Activated naive CD4-positive, alpha-beta T cell treated with anti-CD3 and anti-CD28 coated beads for 36 hours (primary cell): ENCODE data around the gene IRS2. TPM values are rescaled to one million over a fixed set of nuclear protein-coding genes. Genes with fewer than 3 reads are reported as not detected.

Source experiments
- CTCF ChIA-PET: fragments of 350-600 bp; sonication (Branson Sonifier 250); formaldehyde crosslinking; loops from one replicate; lab custom pipeline; 2021; ENCODE audit warnings: antibody characterized with exemption; lab: Charles Lee
- DNase-seq: peaks from one replicate; pipeline ENCODE4 v3.0.0-alpha.2; 2020
- H3K27ac Mint-ChIP-seq: one replicate; pipeline ENCODE4 v1.8.0; 2021; ENCODE audit warnings: mild to moderate bottlenecking, mixed read lengths
- H3K27me3 Mint-ChIP-seq: one replicate; pipeline ENCODE4 v1.8.0; 2021; ENCODE audit warnings: low read depth, mixed read lengths
- H3K36me3 Mint-ChIP-seq: one replicate; pipeline ENCODE4 v1.8.0; 2021; ENCODE audit warnings: low read depth, mixed read lengths
- H3K4me1 Mint-ChIP-seq: one replicate; pipeline ENCODE4 v1.8.0; 2021; ENCODE audit warnings: low read depth, mixed read lengths
- H3K4me3 Mint-ChIP-seq: one replicate; pipeline ENCODE4 v1.8.0; 2021; ENCODE audit warnings: mild to moderate bottlenecking, moderate library complexity, mixed read lengths
- H3K9me3 Mint-ChIP-seq: one replicate; pipeline ENCODE4 v1.8.0; 2021; ENCODE audit warnings: mixed read lengths
- intact Hi-C: fragments of 100-400 bp; cut with micrococcal nuclease; formaldehyde crosslinking; loops from one replicate; pipeline ENCODE4 v1.15.1; 2023
- total RNA-seq, 2 experiments: library from RNA; stranded (reverse); gene quantifications; one replicate each; pipeline ENCODE4 v1.2.3, GENCODE V29; 2021

IRS2 gene
- total RNA-seq, 2 experiments from 2014 or later, result 3.0 to 3.3 TPM

DNA sequence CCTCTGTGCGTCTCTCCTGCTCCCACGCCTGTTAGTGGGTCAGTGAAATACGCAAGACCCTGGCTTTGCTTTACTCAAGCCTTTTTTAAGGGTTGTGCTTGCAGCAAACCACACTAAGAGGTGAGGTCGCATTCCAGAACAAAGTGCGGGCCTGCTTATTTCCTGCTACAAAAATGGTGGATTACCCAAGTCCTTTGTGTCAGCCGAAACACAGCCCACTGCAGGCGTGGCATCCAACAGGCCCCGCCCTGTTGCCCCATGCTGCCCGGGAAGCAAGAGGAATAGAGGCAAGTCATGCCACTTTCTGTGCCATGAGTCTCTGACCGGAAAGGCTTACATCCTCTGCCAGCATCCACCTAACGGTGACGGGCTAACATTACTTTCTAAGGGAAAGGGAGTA, 7.7 kb upstream of the IRS2 start:
- Mint-ChIP-seq H3K4me1 (peaks cover 15% of the 10 kb centered on the region), H3K36me3 (no peaks in the 10 kb centered on the region), H3K27me3 (peaks cover 15% of the 10 kb centered on the region), H3K27ac (no peak overlapping the region), H3K9me3 (no peaks in the 10 kb centered on the region), H3K4me3 (no peak overlapping the region)
- intact Hi-C loops, result no loop called here
- no peak for DNase-seq
- CTCF ChIA-PET, result no interaction called here

DNA sequence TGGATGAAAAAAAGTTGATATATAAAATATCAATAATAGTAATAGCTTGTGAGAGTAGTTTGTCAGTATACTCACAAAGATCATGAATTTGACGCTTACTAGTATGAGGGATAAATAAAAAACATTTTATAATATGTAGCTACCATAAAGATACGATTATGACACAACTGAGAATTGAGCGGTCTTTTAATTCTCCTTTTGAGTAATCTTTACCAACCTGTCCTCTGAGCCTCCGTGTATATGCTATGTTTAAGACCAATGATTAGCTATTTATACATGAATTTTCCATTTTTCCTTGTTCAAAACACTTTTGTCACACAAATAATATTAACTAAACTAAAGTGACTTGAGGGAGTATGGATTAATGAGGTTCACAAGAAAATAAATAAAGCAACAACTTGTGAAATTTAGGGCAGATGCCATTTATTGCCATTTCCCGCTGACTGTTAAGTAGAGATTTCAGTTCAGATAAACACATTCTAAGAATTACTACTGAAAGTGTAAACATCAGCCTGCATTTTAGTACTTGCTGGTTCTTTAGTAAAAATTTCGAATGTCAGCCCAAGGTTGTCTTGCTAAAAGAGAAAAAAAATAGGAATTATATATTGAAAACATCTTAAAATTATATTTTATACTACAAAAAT, 6.2 kb upstream of the IRS2 start:
- Mint-ChIP-seq H3K27me3 (peaks cover 15% of the 10 kb centered on the region), H3K36me3 (no peaks in the 10 kb centered on the region), H3K27ac (no peak overlapping the region), H3K9me3 (no peaks in the 10 kb centered on the region), H3K4me3 (no peak overlapping the region), H3K4me1 (peaks cover 25% of the 10 kb centered on the region)
- CTCF ChIA-PET, result interaction anchor here (0.5 kb wide), 1 partner anchor 323 kb away, joined by 3 read pairs; no protein-coding TSS in a partner anchor
- intact Hi-C loops, result no loop called here
- DNase-seq, result no peak

DNA sequence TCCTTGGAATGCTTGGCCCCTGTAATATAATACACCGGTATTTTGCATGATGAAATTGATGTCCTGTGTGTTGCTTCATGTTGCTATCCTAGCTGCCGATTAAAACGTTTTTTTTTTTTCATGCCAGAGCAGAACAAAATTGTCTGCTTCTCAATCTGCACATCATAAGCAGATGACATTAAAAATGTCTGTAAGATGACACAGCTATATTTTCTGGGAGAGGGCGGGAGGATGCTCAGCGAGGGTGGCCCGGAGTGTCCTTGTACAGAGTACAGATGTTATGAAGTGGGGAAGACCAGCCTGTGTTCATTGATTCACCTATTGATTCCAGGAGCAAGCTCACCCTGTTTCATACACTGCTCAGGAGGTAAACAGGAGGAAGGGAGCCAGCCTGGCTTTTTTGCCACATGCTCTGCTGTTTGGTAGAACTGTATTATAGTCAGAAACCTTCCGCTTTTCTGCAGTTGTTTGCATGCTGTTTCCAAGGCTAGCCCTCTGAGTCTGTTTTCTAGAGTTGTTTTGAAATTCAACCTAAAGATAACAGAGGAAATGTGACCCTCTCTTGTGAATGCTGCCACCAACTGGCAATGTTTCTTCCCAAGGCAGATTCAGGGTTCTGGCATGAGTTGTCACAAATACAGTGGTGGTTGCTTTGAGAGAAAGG, 4.7 kb upstream of the IRS2 start:
- Mint-ChIP-seq H3K36me3 (no peaks in the 10 kb centered on the region), H3K27me3 (peaks cover 10% of the 10 kb centered on the region), H3K27ac (no peak overlapping the region), H3K4me1 (peaks cover 25% of the 10 kb centered on the region), H3K9me3 (no peaks in the 10 kb centered on the region), H3K4me3 (no peak overlapping the region)
- CTCF ChIA-PET, result interaction anchor here (0.9 to 2.4 kb wide), 2 partner anchors 11 to 181 kb away, joined by 3 to 8 read pairs; no protein-coding TSS in a partner anchor
- intact Hi-C loops, result loop anchor here (1.0 kb wide), 4 partner anchors 26 to 830 kb away; no protein-coding TSS in a partner anchor
- peak; percentile 57 for DNase-seq

- no peak for DNase-seq
- CTCF ChIA-PET, result interaction anchor here (0.6 to 2.4 kb wide), 5 partner anchors 10 to 828 kb away, joined by 3 to 8 read pairs (median 4); no protein-coding TSS in a partner anchor
- H3K9me3 Mint-ChIP-seq, result no peaks in the 10 kb centered on the region
- intact Hi-C loops, result no loop called here
- H3K4me3 Mint-ChIP-seq, result no peak overlapping the region
- H3K4me1 Mint-ChIP-seq, result peaks cover 23% of the 10 kb centered on the region
- H3K36me3 Mint-ChIP-seq, result no peaks in the 10 kb centered on the region
- H3K27ac Mint-ChIP-seq, result no peak overlapping the region
- H3K27me3 Mint-ChIP-seq, result peaks cover 5% of the 10 kb centered on the region
Measured at GRCh38 chr13:109790086-109790485, 3.7 kb upstream of the IRS2 start.

GRCh38 chr13:109789262-109789661, 2.9 kb upstream of the IRS2 start:
- H3K4me1 Mint-ChIP-seq, result peaks cover 18% of the 10 kb centered on the region
- no peak overlapping the region for H3K27ac Mint-ChIP-seq
- H3K9me3 Mint-ChIP-seq, result no peaks in the 10 kb centered on the region
- no peak overlapping the region for H3K4me3 Mint-ChIP-seq
- DNase-seq, result no peak
- CTCF ChIA-PET, result interaction anchor here (0.6 to 2.4 kb wide), 5 partner anchors 9 to 828 kb away, joined by 3 to 8 read pairs (median 4); no protein-coding TSS in a partner anchor
- intact Hi-C loops, result loop anchor here (5.0 to 10.0 kb wide), 4 partner anchors 362 to 1464 kb away; no protein-coding TSS in a partner anchor
- peaks cover 5% of the 10 kb centered on the region for H3K27me3 Mint-ChIP-seq
- H3K36me3 Mint-ChIP-seq, result no peaks in the 10 kb centered on the region

DNA sequence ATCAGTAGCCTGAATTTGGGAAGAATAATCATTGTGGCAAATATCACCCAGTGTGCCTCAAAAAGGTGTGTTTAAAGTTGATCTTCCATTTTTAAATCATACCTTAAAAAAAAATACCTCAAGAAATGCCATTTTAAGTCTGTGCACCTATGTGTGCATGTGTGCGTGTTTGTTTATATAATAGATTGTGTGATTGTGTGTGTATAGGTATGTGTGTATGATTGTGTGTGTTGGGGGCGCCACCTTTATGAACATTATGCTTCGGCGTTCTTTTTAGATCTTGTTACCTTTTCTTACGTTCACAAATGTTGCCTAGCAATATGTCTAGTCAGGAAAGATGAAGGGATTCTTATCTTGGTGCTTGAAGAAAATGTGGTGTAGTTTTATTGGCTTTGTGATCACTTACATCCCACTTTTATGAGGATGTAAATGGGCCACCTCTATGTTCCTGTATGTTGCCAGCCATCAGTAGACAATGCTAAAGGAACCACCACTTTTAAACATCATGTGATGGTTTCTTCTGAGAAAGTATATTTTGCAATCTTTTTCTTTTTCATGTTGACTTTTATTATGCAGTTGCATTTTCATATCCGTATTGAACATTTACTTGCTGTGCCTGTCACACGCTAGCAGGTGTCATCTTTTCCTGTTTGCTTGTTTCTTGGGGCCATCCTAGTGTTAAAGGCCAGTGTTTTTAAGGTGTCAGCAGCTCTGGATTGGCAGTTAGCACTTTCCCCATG, 2.2 kb upstream of the IRS2 start:
- peaks cover 18% of the 10 kb centered on the region for H3K4me1 Mint-ChIP-seq
- no peaks in the 10 kb centered on the region for H3K36me3 Mint-ChIP-seq
- no peak for DNase-seq
- intact Hi-C loops, result loop anchor here (1.0 to 10.0 kb wide), 5 partner anchors 328 to 1464 kb away; no protein-coding TSS in a partner anchor
- H3K9me3 Mint-ChIP-seq, result no peaks in the 10 kb centered on the region
- H3K4me3 Mint-ChIP-seq, result peak overlapping the region; percentile 1
- H3K27me3 Mint-ChIP-seq, result peaks cover 5% of the 10 kb centered on the region
- H3K27ac Mint-ChIP-seq, result no peak overlapping the region
- CTCF ChIA-PET, result interaction anchor here (1.9 to 2.4 kb wide), 2 partner anchors 9 to 57 kb away, joined by 4 to 8 read pairs; no protein-coding TSS in a partner anchor

DNA sequence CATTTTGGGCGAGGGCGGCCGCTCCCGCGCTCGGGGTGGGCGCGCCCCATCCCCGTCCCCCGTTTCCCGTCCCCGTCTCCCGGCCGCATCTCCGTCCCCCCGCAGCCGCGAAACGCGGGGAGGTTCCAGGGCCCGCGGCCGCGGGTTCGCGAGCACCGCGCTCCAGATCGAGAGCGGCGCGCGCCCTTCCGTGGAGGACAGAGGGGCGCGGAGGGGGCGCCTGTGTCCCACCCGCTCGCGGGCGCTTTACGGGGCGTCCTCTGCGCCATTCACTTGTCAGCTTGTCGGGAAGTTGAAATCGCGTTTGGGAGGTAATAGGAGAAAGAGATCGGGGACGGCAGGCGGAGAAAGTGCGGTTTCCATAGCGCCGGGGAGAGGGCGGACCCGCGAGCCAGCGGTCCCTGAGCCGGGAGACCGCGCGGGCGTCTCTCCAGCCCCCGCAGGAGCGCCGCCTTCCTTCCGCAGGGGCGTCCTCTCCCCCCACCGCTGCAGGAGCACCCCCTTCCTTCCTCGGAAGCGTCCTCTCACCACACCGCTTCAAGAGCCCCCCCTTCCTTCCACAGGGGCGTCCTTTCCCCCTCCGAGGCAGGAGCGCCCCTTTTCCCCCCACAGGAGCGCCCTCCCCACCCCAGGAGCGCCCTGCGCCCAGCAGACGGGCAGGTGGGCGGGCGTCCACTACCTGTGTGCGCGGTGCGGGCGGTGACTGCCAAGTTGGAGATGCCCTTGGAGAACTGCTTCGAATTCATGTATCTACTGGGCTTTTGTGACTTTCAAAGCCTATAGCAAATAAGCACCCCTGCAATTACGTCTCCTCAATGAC, 962 bp upstream of the IRS2 start:
- Mint-ChIP-seq H3K27ac (peak overlapping the region; percentile 61), H3K9me3 (no peaks in the 10 kb centered on the region), H3K4me3 (peak overlapping the region; percentile 77), H3K4me1 (peaks cover 18% of the 10 kb centered on the region), H3K27me3 (peaks cover 5% of the 10 kb centered on the region), H3K36me3 (peaks cover 2% of the 10 kb centered on the region)
- CTCF ChIA-PET, result no interaction called here
- intact Hi-C loops, result loop anchor here (2.0 to 10.0 kb wide), 6 partner anchors 360 to 1463 kb away; no protein-coding TSS in a partner anchor
- DNase-seq, result no peak

- Mint-ChIP-seq H3K27me3 (peaks cover 5% of the 10 kb centered on the region), H3K36me3 (peaks cover 4% of the 10 kb centered on the region), H3K4me1 (peaks cover 20% of the 10 kb centered on the region), H3K9me3 (no peaks in the 10 kb centered on the region), H3K4me3 (peak overlapping the region; percentile 63), H3K27ac (no peak overlapping the region)
- no peak for DNase-seq
- intact Hi-C loops, result loop anchor here (1.0 to 10.0 kb wide), 11 partner anchors 8 to 1568 kb away; partner anchors contain the start of gene ABHD13
- CTCF ChIA-PET, result interaction anchor here (1.3 kb wide), 1 partner anchor 21 kb away, joined by 4 read pairs; no protein-coding TSS in a partner anchor
Measured at GRCh38 chr13:109785892-109786450, 412 bp downstream of the IRS2 start.

GRCh38 chr13:109785141-109785891, 1.1 kb downstream of the IRS2 start:
- intact Hi-C loops, result loop anchor here (1.0 to 10.0 kb wide), 5 partner anchors 20 to 1461 kb away; no protein-coding TSS in a partner anchor
- Mint-ChIP-seq H3K27ac (no peak overlapping the region), H3K27me3 (peaks cover 5% of the 10 kb centered on the region), H3K4me3 (peak overlapping the region; percentile 63), H3K36me3 (peaks cover 4% of the 10 kb centered on the region), H3K9me3 (no peaks in the 10 kb centered on the region), H3K4me1 (peaks cover 23% of the 10 kb centered on the region)
- peak; percentile 48 for DNase-seq
- CTCF ChIA-PET, result interaction anchor here (0.6 to 1.3 kb wide), 7 partner anchors 21 to 886 kb away, joined by 3 to 5 read pairs (median 3); no protein-coding TSS in a partner anchor

DNA sequence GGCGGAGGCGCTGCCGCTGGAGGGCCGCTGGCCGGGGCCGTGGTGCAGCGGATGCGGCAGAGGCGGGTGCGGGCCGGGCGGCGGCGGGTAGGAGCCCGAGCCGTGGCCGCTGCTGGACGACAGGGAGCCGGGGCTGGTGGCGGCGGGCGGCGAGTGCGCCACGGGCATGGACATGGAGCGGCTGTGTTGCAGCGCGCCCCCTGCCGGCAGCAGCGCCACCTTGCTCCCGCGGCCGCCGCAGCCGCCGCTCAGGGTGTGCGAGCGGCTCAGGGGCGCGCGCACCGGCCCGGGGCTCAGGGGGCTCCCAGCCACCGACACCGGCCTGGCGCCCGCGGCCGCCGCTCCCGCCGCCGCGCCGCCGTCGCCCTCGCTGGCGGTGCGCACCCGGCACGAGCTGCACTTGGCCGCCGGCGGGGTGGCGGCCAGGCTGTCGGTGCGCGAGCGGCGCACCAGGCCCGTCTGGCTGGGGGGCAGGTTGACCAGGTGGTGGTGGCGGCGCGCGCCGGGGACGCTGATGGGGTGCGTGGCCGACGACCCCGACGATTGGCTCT, 1.7 kb downstream of the IRS2 start:
- CTCF ChIA-PET, result interaction anchor here (0.6 to 1.3 kb wide), 7 partner anchors 20 to 885 kb away, joined by 3 to 5 read pairs (median 3); no protein-coding TSS in a partner anchor
- Mint-ChIP-seq H3K36me3 (peaks cover 4% of the 10 kb centered on the region), H3K4me3 (peak overlapping the region; percentile 52), H3K27ac (no peak overlapping the region), H3K27me3 (peaks cover 5% of the 10 kb centered on the region), H3K9me3 (no peaks in the 10 kb centered on the region), H3K4me1 (peaks cover 29% of the 10 kb centered on the region)
- intact Hi-C loops, result loop anchor here (1.0 to 10.0 kb wide), 6 partner anchors 19 to 1460 kb away; no protein-coding TSS in a partner anchor
- DNase-seq, result peak; percentile 63
